Activated B cell treated with CpG ODN at 0.5 μM for 24 hours (primary cell): ENCODE data around the gene CNTNAP2. TPM values are rescaled to one million over a fixed set of nuclear protein-coding genes. Genes with fewer than 3 reads are reported as not detected.

ENCODE experiments used
- ATAC-seq: fragments of 200-7000 bp; cut with Tn5 transposase; one replicate; pipeline ENCODE4 v1.10.0; 2021; ENCODE audit warnings: low read depth, mild to moderate bottlenecking, moderate library complexity
- CTCF ChIA-PET: fragments of 350-600 bp; sonication (Branson Sonifier 250); formaldehyde crosslinking; loops from one replicate; lab custom pipeline; 2021; ENCODE audit warnings: antibody characterized with exemption; lab: Charles Lee
- POLR2A ChIA-PET: fragments of 350-600 bp; sonication (Branson Sonifier 250); formaldehyde crosslinking; loops from one replicate; lab custom pipeline; 2021; ENCODE audit warnings: antibody characterized with exemption; lab: Charles Lee
- DNase-seq: peaks from one replicate; pipeline ENCODE4 v3.0.0; 2022
- H3K27ac Mint-ChIP-seq: one replicate; pipeline ENCODE4 v1.8.0; 2020; ENCODE audit warnings: mixed read lengths
- H3K27me3 Mint-ChIP-seq: one replicate; pipeline ENCODE4 v1.8.0; 2021; ENCODE audit warnings: mixed read lengths
- H3K36me3 Mint-ChIP-seq: one replicate; pipeline ENCODE4 v1.8.0; 2021; ENCODE audit warnings: low read depth, mixed read lengths
- H3K4me1 Mint-ChIP-seq: one replicate; pipeline ENCODE4 v1.8.0; 2021; ENCODE audit warnings: mixed read lengths
- H3K4me3 Mint-ChIP-seq: one replicate; pipeline ENCODE4 v1.8.0; 2020; ENCODE audit warnings: mild to moderate bottlenecking, mixed read lengths
- H3K9me3 Mint-ChIP-seq: one replicate; pipeline ENCODE4 v1.8.0; 2020; ENCODE audit warnings: mixed read lengths
- CTCF ChIP-seq: fragments of 200-600 bp; IDR thresholded peaks from one replicate; pipeline ENCODE4 v1.8.0; 2022; ENCODE audit warnings: antibody characterized with exemption, mild to moderate bottlenecking
- intact Hi-C: fragments of 100-400 bp; cut with micrococcal nuclease; formaldehyde crosslinking; loops from one replicate; pipeline ENCODE4 v1.15.1; 2024
- total RNA-seq: library from RNA; stranded (reverse); gene quantifications from 2 replicates; pipeline ENCODE4 v1.2.3, GENCODE V29; 2022

The CNTNAP2 gene
- total RNA-seq, 1 donor from 2014 or later, result 0.84 TPM

- TF ChIP-seq CTCF, result no peak
- Mint-ChIP-seq H3K36me3 (no peaks in the 10 kb centered on the region), H3K4me1 (no peaks in the 10 kb centered on the region), H3K4me3 (no peak overlapping the region), H3K9me3 (peaks cover 3% of the 10 kb centered on the region), H3K27me3 (no peaks in the 10 kb centered on the region), H3K27ac (no peak overlapping the region)
- CTCF ChIA-PET, result no interaction called here
- POLR2A ChIA-PET, result no interaction called here
- ATAC-seq, result no peak
- no peak for DNase-seq
- intact Hi-C loops, result no loop called here
Measured at GRCh38 chr7:147904219-147904576, 1787.6 kb downstream of the CNTNAP2 start.

- CTCF ChIA-PET, result no interaction called here
- no peaks in the 10 kb centered on the region for H3K9me3 Mint-ChIP-seq
- intact Hi-C loops, result no loop called here
- no peak overlapping the region for H3K27ac Mint-ChIP-seq
- no peak for TF ChIP-seq CTCF
- no peaks in the 10 kb centered on the region for H3K36me3 Mint-ChIP-seq
- no peaks in the 10 kb centered on the region for H3K4me1 Mint-ChIP-seq
- H3K4me3 Mint-ChIP-seq, result no peak overlapping the region
- H3K27me3 Mint-ChIP-seq, result no peaks in the 10 kb centered on the region
- POLR2A ChIA-PET, result no interaction called here
- ATAC-seq, result no peak
- DNase-seq, result no peak
Measured at GRCh38 chr7:147909431-147910148, 1793.0 kb downstream of the CNTNAP2 start.

GRCh38 chr7:147911201-147911601 is 1794.6 kb downstream of the CNTNAP2 start:
- intact Hi-C loops, result no loop called here
- Mint-ChIP-seq H3K4me3 (no peak overlapping the region), H3K4me1 (no peaks in the 10 kb centered on the region), H3K9me3 (no peaks in the 10 kb centered on the region), H3K36me3 (no peaks in the 10 kb centered on the region), H3K27ac (no peak overlapping the region), H3K27me3 (no peaks in the 10 kb centered on the region)
- no peak for ATAC-seq
- no peak for DNase-seq
- TF ChIP-seq CTCF, result no peak
- CTCF ChIA-PET, result no interaction called here
- POLR2A ChIA-PET, result no interaction called here

- Mint-ChIP-seq H3K27ac (no peak overlapping the region), H3K9me3 (no peaks in the 10 kb centered on the region), H3K4me1 (no peaks in the 10 kb centered on the region), H3K4me3 (no peak overlapping the region), H3K27me3 (no peaks in the 10 kb centered on the region), H3K36me3 (no peaks in the 10 kb centered on the region)
- ATAC-seq (no peak), DNase-seq (no peak)
- CTCF ChIA-PET, result no interaction called here
- intact Hi-C loops, result no loop called here
- POLR2A ChIA-PET, result interaction anchor here (0.5 kb wide), 1 partner anchor 10 kb away, joined by 3 read pairs; no protein-coding TSS in a partner anchor
- TF ChIP-seq CTCF, result no peak
Measured at GRCh38 chr7:147912291-147912690, 1795.7 kb downstream of the CNTNAP2 start.

GRCh38 chr7:147912946-147913638 is 1796.5 kb downstream of the CNTNAP2 start:
- no peak for TF ChIP-seq CTCF
- ChIA-PET POLR2A (interaction anchor here (0.5 kb wide), 1 partner anchor 11 kb away, joined by 3 read pairs; no protein-coding TSS in a partner anchor), CTCF (no interaction called here)
- Mint-ChIP-seq H3K27ac (no peak overlapping the region), H3K4me1 (no peaks in the 10 kb centered on the region), H3K9me3 (no peaks in the 10 kb centered on the region), H3K36me3 (no peaks in the 10 kb centered on the region), H3K4me3 (no peak overlapping the region), H3K27me3 (no peaks in the 10 kb centered on the region)
- ATAC-seq (no peak), DNase-seq (no peak)
- intact Hi-C loops, result no loop called here
